ENCODE results near the gene NFYC.

NFYC gene

GRCh38 chr1:40783001-40783905 is 91.7 kb downstream of the NFYC start, which contains the start of gene KCNQ4:
Gene KCNQ4, plus strand, starts transcription at chr1:40783787. Its CDS starts 307 bp downstream, at chr1:40784094.
- no peak for DNase-seq

- DNase-seq, result no peak
Measured at GRCh38 chr1:40784141-40784770, 92.8 kb downstream of the NFYC start.

DNA sequence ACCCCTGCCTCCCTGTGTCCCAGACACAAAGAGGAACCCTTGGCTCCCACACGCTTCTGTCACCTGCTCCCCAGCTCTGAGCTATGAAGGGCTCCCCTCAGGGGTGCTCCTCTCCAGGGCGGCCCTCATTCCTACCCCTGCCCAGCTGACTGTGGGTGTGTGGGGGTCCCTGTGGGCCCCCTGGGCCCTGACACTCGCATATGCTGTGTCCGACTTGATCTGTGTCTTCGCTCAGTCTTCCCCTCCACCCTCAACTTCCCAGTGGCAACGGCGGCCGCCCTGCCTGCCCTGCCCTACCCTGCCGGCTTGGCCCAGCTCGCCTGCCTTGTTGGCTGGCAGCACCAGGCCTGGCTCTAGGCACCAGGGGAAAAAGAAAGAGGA is 93.3 kb downstream of the NFYC start:
- DNase-seq, result no peak

DNA sequence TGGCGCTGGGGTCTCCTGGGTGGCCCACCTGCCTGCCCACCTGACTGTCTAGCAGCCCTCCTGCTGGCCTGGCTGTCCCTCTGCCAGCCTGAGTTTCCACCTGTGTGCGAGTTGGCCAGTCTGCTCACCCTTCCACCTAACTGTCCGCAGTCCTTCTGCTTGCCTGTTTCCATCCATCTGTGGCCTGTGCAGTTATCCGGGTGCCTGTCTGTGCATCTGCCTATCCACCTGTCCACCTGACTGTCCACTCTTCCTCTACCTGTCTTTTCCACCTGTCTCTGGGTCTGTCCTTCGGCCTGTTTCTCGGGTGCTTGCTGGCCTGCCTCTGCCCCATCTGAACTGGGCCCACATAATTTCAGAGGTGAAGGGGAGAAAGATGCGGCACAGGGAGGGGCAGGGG is 93.9 kb downstream of the NFYC start:
- DNase-seq, result no peak

- DNase-seq, result no peak
Measured at GRCh38 chr1:40786171-40786994, 94.9 kb downstream of the NFYC start.

DNA sequence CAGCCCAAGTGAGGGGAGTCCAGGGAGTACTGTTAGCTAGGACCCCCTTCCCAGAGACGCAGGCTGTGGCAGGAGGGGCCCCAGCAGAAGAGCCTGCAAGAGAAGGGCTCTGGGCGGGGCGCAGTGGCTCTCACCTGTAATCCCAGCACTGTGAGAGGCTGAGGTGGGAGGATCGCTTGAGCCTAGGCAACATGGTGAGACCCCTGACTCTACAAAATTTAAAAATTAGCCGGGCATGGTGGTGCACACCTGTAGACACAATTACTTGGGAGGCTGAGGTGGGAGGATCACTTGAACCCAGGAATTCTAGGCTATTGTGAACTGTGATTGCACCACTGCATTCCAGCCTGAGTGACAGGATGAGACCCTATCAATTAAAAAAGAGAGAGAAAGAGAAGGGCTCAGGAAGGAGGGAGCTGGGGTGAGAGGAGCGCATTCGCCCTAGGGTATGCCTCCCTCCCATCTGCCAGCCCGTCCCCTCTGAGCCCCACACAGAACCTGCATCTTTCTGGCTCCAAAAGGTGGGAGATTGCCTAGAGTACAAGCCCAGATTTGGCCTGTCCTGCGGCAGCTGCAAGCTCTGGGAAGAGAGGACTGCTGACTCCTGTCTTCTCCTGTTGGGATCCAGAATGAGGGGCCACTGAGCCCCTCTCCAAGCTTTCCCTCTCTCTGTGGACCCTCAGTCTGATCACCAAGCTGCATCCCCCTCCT is 95.6 kb downstream of the NFYC start:
- no peak for DNase-seq

DNA sequence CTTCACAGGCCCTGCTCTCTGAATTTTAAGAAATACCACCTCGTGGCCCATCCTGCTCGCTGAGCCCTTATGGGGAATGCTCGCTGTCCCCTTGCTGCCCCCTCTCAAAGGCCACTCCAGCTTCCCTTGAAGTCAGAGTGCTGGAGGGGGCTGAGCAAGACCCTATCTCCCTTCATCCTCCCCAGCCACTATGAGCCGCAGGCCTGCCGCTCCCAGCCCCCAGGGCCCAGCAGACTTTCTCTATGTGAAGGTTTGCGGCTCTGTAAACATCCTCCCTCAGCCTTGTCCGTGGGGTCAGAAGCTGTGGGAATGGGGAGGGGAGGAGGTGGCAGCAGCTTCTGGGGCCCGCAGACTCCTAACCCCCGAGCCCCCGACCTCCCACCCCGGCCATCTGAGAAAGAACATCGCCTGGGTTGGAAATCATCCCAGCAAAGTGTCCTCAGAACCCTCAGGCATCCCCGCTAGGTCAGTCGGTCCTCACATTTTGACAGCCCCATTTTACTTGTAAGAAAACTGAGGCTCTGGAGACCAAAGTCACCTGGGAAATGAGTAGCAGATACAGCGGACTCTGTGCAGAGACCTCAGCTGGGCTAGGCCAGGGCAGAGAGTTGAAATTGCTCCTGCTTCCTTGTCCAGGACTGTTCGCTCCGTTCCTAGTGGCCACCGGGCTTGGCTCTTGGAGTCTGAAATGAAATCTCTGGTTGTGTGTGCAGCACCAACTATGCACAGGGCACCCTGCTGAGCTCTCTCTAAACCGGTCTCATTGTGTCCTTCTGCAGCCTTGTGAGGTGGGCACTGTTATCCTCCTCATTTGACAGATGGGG is 96.4 kb downstream of the NFYC start:
- DNase-seq, result no peak

DNA sequence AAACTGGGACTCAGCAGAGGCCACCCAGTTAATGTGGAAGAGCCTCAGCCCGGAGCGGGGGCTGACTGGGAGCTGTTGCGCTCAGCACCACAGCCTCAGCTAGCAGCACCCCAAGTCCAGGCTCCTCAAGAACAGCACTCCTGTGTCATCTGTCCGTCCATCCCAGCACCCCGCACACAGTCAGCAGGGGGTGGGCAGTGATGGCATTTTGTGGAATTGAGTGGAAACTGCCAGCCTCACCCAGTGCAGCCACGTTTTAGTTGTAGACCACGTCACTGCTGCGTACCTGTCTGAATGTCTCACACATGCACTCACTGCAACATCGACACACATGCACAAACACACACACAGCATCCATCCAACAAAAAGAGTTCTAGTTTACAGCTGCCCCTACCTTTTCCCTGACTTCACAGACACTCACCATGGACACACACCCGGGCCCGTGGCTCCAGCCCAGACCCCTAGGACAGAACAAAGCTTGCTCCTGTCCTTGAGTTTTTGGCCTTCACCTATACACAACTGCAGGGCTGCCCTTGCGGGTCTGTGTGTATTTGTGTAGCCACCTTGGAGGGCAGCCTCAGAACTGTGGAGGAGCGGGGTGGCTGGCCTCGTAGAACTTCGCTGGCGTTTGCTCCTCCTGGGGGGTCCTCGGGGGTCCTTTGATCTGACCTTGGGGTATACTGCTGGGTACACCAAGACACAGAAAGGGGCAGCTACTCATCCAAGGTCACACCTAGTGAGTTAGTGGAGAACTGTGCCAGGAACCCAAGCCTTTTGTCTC is 97.2 kb downstream of the NFYC start:
- no peak for DNase-seq

DNA sequence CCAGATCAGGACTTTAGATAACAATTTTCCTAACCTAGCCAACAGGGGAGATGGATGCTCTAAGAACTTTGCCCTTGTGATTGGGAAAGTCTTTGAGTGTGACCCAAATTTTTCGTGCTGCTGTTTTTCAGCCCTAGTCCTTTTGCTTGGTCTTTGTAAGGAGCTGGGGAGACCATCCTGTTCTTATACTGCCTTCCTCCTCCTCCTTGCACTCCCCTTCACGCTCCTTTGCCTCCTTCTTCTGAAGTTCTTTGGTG is 97.8 kb downstream of the NFYC start:
- no peak for DNase-seq

GRCh38 chr1:40789661-40790430 is 98.3 kb downstream of the NFYC start:
- DNase-seq, result no peak

DNA sequence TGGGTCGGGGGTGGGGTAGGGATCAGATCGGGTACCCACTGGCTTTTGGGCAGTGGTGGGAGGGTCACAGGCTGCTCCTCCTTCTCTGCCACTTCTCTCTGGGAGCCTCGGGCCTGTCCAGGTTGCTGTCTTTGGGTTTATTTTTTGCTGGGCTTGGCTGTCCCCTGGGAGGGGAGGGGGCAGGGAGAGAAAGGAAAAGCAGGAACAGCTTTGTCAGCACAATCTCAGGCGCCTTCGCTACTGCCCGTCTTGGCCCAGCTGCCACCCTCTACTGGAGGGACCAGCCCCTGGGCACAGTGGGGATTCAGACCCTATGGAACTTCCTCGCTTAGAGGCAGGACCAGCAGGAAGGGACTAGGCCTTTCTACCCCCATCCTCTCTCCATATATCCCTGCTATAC is 100.5 kb downstream of the NFYC start:
- DNase-seq, result no peak

DNA sequence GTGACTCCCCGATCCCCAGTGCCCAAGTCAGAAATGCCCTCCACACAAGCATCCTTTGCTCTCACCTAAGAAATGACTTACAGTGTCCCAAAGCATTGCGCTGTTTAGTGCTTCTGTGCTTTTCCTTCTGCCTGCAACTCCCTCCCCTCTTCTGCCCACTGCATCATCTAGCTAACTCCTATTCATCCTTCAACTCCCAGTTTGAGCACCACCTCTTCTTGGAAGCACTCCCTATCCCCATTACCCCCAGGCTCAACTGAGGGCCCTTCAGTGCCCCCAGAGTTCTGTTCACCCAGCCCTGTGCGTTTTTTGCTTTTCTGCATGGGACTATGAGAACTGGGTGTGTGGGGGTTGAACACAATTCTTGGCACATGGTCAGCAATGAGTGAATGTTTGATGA is 102.1 kb downstream of the NFYC start:
- no peak for DNase-seq

DNA sequence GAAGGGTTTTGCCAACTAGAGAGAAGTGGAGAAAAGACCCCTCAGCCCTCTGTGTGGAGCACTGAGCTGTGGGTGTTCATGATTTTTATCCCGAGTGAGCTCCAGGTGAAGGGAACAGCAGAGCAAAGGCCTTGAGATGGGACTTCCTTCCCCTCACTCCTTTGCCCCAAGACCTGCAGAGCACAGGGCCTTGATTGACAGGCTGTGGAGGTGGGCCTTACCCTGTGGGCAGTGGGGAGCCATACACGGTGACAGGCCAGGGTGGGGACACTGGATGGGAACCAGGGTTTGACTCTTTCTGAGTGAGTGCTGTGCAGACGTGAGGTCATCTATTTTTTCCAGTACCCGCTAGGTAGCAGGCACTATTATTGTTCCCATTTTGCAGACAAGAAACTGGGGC is 102.5 kb downstream of the NFYC start:
- DNase-seq, result no peak

GRCh38 chr1:40794974-40795715 is 103.6 kb downstream of the NFYC start:
- no peak for DNase-seq

DNA sequence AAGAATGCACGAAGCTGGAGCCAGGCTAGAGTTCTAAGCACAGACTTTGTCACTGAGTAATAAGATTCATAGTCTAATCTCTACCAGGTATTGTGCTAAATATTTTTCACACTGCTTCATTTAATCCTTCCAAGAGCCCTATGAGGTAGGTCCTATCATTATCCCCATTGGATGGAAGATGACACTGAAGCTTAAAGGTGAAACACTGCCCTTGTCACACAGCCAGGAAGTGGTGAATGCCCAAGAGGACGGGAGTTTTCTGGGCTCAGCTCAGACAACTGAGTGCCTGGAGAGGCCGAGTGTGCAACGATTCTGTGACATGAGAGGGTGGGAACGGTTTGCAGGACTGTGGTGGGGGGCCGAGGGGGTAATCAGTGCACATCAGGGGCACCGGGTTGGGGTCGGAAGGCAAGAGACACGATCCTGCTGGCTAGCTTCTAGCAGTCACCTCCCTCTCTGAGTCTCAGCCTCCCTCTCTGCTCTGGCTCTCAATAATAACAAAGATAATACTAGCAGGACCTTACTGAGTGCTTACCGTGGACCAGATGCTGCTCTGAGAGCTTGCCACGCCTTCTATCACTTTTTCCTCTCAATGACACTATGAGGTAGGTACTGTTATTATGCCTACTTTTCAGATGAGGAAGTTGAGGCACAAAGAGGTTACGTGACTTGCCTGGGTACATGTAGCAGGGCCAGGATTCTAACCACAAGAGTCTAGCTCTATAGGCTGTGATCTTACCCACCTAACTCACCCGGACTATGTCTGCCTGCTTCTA is 104.5 kb downstream of the NFYC start:
- DNase-seq, result no peak

DNA sequence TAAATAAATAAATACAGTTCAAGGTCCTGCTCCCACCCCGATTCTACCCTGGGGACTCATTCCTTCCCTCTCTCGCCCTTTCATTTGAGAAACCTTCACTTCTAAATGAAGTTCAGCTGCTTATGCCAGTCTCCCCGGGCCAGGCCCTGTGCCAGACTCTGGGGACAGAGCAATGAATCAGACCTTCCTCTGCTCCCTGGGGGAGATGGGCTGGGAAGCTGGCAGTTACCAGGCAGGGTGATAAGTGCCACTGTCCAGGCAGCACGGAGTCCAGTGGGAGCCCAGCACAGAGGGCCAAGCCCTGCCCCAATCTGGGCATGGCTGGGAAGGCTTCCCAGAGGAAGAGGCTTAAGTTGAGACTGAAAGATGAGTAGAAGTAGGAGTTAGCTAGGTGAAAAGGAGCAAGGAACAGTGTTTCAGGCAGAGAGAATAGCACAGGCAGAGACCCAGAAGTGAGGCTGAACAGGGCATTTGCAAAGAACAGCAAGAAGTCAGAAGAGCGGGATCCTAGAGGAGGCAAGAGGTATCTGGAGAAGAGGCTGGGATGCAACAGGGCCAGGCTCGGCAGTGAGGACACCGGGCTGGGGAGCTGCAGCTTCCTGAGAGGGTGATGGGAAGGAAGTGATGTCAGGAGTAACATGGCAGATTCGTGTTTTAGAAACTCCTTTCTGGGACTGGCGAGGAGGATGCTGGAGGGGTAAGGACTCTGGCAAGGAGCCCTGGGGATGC is 105.6 kb downstream of the NFYC start:
- DNase-seq, result no peak

GRCh38 chr1:40797668-40798010 is 106.1 kb downstream of the NFYC start:
- DNase-seq, result no peak

Measured in NCI-H1930 (cell line).